ENCODE results near the gene PRELP.

Gene PRELP

GRCh38 chr1:203526572-203526971, 51.0 kb downstream of the PRELP start:
- no peak for DNase-seq

DNA sequence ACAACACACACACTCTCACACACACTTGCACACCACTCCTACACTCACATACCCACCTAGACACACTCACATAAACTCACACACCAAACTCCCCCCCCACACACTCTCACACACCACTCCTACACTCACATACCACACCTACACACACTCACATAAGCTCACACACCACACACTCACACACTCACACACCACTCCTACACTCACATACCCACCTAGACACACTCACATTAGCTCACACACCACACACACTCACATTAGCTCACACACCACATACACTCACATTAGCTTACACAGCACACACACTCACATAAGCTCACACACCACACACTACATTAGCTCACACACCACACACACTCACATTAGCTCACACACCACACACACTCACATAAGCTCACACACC, 51.4 kb downstream of the PRELP start:
- DNase-seq: no peak

DNA sequence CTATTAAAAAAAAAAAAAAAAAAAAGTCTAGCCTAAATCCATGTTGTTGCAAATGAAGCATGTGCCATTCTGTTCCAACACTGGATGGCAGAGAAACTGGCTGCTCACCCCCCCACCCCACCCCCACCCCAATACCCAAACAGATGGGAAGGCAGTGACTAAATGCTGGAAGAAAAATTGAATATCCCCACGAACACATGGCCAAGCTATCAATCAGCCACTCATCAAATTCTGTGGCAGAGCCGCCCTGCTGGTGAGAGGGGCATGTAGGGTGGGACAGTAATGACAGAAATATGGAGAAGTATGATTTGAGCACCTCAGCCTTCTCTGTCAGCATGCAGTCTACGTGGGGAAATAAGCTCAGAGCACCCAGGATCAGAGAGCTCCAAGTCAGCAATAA, 52.5 kb downstream of the PRELP start:
- no peak for DNase-seq

DNA sequence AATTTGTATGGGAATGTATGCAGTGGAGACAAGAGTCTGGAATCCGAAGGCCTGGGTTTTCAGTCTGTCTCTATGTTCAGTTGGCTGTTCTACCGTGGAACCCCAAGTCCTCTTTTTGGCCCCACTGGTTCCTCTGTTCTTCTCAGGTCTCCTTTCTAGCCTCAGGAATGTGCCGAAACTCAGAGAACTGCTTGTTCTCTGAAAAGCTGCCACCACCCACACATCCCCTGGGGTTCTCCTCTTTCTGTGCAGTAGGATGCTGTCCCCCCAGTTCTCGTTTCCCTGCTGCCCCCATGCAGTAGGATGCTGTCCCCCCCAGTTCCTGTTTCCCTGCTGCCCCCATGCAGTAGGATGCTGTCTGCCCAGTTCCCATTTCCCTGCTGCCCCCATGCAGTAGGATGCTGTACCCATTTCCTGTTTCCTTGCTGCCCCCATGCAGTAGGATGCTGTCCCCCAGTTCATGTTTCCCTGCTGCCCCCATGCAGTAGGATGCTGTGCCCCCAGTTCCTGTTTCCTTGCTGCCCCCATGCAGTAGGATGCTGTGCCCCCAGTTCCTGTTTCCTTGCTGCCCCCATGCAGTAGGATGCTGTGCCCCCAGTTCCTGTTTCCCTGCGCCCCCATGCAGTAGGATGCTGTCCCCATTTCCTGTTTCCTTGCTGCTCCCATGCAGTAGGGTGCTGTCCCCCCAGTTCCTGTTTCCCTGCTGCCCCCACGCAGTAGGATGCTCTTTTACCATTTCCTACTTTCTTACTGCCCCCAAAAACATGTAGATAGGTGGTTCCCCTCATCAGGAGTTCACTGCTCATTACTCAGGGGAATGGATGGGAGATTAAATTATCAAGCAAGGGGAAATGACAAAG, 53.6 kb downstream of the PRELP start:
- no peak for DNase-seq

- DNase-seq: no peak
Measured at GRCh38 chr1:203531063-203531462, 55.5 kb downstream of the PRELP start.

- no peak for DNase-seq
Measured at GRCh38 chr1:203534012-203534411, 58.4 kb downstream of the PRELP start.

DNA sequence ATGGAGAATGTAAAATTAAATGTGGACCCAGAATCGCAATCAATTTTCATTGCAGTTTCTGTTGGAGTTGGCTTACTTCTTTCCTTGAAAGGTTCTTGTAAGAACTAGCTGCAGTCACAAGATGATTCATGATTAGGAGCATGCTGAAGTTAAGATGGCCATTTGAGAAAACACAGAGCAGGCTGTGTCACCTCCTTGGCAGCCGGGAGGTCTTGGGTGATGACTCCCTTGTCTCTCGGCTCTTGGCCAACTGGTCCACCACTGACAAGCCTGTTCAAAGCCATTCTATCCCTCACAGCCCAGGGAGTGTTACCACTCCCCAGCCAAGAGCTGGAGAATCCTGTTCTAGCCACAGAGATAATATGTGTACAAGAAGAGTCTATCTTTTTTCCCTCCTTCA, 58.9 kb downstream of the PRELP start:
- no peak for DNase-seq

DNA sequence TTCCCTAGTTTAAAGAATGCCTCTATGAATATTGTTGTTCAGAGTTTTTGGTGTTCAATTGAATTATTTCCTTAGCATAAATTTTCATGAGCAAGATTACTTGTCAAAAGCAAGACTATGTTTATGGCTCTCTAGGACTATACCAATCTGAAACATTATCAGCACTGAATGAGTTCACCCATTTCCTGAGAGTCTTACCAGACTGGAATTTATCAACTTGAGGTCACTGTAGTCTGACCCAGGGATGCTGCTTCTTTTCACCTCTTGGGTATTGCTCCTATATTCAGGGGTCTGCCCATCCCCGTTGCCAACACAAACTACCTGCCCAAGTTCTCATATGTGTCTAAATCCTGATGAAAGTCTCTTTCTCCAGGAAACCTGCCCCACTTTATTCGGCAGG, 61.0 kb downstream of the PRELP start:
- DNase-seq: no peak

GRCh38 chr1:203536980-203537455, 61.4 kb downstream of the PRELP start:
- no peak for DNase-seq

DNA sequence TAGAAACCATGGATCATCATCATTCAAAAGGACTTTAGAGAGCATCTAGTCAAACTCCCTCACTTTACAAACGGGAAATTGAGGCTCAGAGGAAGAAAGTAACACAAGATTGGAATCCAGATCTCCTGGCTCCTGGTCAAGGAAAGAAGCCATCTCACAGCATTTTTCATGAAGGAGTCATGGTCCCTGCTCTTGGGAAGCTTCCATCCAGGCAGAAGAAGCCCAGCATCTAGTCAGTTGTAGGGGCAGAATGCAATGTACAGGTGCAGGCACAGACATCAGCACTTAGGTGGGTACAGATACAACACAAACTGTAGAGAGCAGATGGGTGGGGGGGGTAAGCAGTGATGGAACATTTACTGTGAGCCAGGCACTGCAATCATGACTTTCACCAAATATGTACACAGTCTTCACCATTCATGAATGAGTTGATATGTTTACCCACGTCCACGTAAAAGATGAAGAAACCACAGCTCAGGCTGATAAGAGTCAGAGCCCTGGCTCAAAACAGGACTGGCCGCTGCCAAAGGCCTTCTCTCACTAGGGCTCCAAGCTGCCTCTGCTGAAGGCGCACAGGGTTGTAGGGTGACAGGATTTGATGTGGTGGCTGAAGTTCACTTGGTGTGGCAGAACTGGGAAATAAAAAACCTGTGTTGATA, 62.3 kb downstream of the PRELP start:
- no peak for DNase-seq

DNA sequence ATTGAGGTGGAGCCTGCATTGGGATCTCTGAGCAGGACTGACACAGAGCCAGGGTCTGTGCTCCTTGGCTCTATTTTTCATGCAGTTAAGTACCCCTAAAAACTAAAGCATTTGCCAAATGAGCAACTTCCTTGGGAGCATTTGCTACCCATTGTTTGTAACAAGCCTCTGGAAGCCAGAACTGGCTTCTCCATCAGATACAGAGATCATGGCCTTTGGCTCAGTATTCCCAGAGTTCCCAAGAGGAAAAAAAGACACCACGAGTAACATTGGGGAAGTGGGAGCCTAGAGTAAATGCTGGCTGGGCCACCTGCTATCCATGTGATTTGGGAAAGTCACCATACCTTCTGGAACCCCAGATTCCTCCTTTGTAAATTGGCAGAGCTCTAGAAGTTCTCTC, 63.1 kb downstream of the PRELP start:
- DNase-seq: no peak

DNA sequence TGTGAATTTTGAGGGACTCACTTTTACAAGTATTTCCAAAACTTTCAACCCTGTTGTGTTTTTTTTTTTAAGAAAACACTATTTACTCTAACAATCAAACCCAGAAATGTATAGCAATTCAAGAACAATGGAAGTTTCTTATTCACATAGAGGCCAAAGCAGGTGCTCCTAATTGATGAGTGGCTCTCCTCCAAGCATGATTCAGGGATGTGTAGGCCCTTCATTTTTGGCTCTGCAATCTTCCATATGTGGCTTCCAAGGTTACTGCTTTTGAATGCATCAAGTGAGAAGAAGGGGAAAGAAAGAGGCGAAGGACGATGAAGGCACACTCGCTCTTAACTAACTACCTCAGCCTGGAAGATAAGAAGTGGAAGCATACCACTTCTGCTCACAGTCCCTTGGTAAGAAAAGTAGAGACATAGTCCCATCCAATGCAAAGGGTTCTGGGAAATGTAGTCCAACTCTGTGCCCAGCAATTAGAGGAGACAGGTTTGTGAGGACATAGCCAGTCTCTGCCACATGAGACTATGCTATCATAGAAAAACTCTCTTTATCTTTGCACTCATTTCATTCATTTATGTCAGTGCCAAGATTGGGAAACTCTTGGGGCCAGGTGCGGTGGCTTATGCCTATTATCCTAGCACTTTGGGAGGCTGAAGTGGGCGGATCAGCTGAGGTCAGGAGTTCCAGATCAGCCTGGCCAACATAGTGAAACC, 64.4 kb downstream of the PRELP start:
- no peak for DNase-seq

Data from right hindlimb (tissue), 1 donor.